Body of pancreas (tissue), 4 donors: Measurements from ENCODE around the gene CTNND2.

Source experiments
- POLR2A ChIP-seq, 3 donors: fragments of 450-650 bp; IDR thresholded peaks; one replicate each; pipeline ENCODE4 v1.6.1; 2016; ENCODE audit warnings: antibody characterized with exemption in 3 of 3, mild to moderate bottlenecking in 2 of 3
- TF ChIP-seq, protein P1 (sequence below), 7 experiments: fragments of 450-650 bp in 4 of 7; fragments of 200-600 bp in 3 of 7; sonication (generic) in 3 of 7; IDR thresholded peaks; one replicate each; pipeline ENCODE4 v1.5.1; 2016 to 2019; ENCODE audit warnings: antibody characterized with exemption in 7 of 7

DNA sequence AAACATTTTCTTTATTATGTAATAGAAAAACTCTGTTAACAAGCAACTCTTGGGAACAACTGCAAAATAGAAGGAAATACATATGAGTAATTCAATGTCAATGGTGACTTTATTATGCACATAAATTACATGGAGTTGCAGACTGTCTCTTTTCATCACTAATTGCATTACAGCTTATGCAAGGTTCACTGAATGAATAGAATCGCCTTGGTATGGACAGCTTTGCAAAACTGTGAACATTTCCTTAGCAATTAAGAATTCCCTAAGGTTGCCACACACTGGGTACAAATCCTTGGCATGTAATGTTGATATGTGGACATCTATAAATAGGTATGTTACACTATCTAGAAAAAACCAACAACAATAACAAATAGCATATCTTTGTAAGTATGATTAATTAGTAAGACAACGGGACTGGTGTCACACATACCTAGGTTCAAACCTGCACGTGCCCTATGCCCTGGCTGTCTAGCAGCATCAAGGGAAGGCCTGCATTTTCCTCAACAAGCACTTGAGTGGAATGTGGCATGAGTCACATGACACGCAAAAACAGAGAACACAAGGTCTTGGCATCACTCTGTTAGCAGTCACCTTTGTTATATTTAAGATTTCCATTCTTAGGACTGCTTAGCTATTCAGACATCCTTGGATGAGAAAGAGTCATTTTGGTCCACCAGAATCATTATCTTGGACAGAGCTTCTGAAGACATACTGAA is 263.9 kb downstream of the CTNND2 start:
- TF ChIP-seq, protein P1, sequence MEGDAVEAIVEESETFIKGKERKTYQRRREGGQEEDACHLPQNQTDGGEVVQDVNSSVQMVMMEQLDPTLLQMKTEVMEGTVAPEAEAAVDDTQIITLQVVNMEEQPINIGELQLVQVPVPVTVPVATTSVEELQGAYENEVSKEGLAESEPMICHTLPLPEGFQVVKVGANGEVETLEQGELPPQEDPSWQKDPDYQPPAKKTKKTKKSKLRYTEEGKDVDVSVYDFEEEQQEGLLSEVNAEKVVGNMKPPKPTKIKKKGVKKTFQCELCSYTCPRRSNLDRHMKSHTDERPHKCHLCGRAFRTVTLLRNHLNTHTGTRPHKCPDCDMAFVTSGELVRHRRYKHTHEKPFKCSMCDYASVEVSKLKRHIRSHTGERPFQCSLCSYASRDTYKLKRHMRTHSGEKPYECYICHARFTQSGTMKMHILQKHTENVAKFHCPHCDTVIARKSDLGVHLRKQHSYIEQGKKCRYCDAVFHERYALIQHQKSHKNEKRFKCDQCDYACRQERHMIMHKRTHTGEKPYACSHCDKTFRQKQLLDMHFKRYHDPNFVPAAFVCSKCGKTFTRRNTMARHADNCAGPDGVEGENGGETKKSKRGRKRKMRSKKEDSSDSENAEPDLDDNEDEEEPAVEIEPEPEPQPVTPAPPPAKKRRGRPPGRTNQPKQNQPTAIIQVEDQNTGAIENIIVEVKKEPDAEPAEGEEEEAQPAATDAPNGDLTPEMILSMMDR (IDR thresholded peaks at IDR 0.05), result no peak
- TF ChIP-seq POLR2A (IDR thresholded peaks at IDR 0.05), result no peak
